ENCODE results near the gene TPK1.
"Not testable (repeated sequence)": the region's sequence is repeated elsewhere in the genome, so short reads cannot be mapped to it uniquely, and the experiment has no call there.

GRCh38 chr7:144800678-144801436 is 35.0 kb downstream of the TPK1 start:
- not testable (repeated sequence) for TF ChIP-seq CTCF (IDR thresholded peaks at IDR 0.05); TCF7L2 (IDR thresholded peaks at IDR 0.05; ENCODE audit: low read depth, low read length)

All from Panc1 (cell line).